ENCODE data around the gene SMIM45.

SMIM45 gene

GRCh38 chr22:41915786-41916493 lies 36.0 kb upstream of the SMIM45 start:
- DNase-seq (ENCODE audit: low spot score): no peak

GRCh38 chr22:41916745-41917358 lies 35.1 kb upstream of the SMIM45 start:
- DNase-seq (ENCODE audit: low spot score): no peak

- DNase-seq (ENCODE audit: low spot score): no peak
These were observed 34.5 kb upstream of the SMIM45 start for GRCh38 chr22:41917375-41917902.

GRCh38 chr22:41917903-41918791 lies 33.8 kb upstream of the SMIM45 start:
- DNase-seq (ENCODE audit: low spot score): no peak

GRCh38 chr22:41919357-41920224 lies 32.4 kb upstream of the SMIM45 start:
- DNase-seq (ENCODE audit: low spot score): no peak

GRCh38 chr22:41920271-41920976 lies 31.5 kb upstream of the SMIM45 start:
- DNase-seq (ENCODE audit: low spot score): no peak

- DNase-seq (ENCODE audit: low spot score): no peak
These were observed 29.6 kb upstream of the SMIM45 start for GRCh38 chr22:41922328-41922727.

- DNase-seq (ENCODE audit: low spot score): no peak
These were observed 28.9 kb upstream of the SMIM45 start for GRCh38 chr22:41922940-41923594.

GRCh38 chr22:41923595-41924276 lies 28.2 kb upstream of the SMIM45 start:
- no peak for DNase-seq (ENCODE audit: low spot score)

- peak; percentile 40 for DNase-seq (ENCODE audit: low spot score)
These were observed 26.0 kb upstream of the SMIM45 start for GRCh38 chr22:41925783-41926460.

GRCh38 chr22:41927813-41928212 lies 24.1 kb upstream of the SMIM45 start:
- no peak for DNase-seq (ENCODE audit: low spot score)

GRCh38 chr22:41928593-41929417 lies 23.1 kb upstream of the SMIM45 start:
- no peak for DNase-seq (ENCODE audit: low spot score)

- DNase-seq (ENCODE audit: low spot score): no peak
These were observed 22.5 kb upstream of the SMIM45 start for GRCh38 chr22:41929418-41929810.

GRCh38 chr22:41931701-41932269 lies 20.2 kb upstream of the SMIM45 start:
- DNase-seq (ENCODE audit: low spot score): no peak

GRCh38 chr22:41932353-41932752 lies 19.6 kb upstream of the SMIM45 start:
- DNase-seq (ENCODE audit: low spot score): no peak

- no peak for DNase-seq (ENCODE audit: low spot score)
These were observed 18.4 kb upstream of the SMIM45 start for GRCh38 chr22:41933411-41934177.
